Activated CD4-positive, alpha-beta T cell treated with anti-CD3 and anti-CD28 coated beads, Interleukin-2, amount 50 U/mL, for 48 hours (primary cell): Measurements from ENCODE around the gene NMT1.

Experiments used
- DNase-seq, 2 experiments: peaks; one replicate each; pipeline ENCODE4 v3.0.0-alpha.2; 2020

Gene NMT1

DNA sequence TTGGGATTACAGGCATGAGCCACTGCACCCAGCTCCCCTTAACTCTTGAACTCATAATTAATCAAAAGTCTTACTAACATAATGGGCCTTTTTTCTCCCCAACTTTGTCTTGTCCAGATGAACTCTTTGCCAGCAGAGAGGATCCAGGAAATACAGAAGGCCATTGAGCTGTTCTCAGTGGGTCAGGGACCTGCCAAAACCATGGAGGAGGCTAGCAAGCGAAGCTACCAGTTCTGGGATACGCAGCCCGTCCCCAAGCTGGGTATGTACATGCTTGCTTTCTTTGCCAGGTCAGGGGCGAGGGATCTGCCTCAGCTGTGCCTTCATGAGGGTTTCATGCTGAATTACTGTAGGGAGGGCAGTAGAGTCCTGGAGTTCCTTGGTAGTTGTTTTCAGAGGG is 25.3 kb downstream of the NMT1 start:
- DNase-seq = no peak

DNA sequence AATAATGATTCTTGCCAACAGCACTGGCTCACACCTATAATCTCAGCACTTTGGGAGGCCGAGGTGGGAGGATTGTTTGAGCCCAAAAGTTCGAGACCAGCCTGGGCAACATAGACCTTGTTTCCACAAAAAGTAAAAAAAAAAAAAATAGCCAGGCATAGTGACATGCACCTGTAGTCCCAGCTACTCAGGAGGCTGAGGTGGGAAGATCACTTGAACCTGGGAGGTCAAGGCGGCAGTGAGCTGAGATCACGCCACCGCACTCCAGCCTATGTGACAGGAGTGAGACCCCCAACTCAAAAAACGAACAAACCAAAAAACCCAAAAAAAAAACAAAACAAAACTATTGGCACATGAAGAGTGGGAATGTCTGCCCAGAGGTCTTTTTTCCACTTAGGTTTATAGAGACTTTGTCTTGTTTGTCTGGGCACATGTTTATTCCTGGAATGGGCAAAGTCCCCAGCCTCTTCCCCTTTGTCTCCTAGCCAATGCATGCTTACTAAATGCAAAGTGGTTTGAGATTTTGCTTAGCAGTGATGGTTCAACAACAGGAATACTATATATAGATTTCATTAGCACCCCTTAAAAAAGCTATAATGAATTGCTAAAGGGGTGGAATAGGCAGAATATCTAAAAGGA is 25.9 kb downstream of the NMT1 start:
- DNase-seq = no peak

DNA sequence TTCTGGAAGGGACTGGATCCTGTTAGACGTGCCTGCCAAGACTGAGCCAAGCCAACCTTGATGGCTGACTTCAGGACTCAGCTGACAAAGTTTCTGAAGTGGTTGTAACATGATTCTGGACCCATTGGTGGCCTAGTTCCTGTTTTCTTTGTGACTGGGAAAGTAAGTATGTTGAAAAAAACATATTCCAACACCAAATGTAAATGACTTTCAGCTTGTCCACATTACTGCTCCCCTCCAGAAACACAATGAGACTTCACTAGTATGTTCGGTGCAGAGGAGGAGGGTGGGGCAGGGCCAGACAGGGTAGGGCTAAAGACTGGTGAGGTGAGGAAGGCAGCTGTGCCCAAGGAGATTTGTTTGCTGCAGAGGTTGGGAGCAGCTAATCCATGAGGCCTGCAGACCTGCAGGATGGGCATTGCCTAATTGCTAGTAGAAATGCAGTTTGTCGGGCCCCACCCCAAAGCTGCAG is 26.4 kb downstream of the NMT1 start:
- no peak for DNase-seq

DNA sequence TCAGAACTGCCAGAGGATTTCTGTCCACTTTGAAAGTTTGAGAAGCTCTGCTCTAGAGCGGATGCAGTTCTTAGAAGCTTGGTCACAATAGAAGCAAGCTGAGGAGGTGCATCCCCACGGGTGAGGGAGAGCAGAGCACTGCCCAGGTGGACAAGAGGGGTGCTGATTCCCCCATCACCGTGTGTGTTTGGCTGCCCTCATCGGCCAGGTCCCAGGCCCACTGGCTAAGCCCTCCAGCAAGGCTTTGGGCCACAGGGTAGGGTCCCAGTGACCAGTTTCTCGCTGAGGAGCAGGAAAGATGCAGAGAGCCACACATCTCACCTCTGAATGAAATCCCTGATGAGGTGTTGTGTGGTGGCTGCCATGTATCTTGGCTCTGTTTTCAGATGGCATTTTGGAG is 26.9 kb downstream of the NMT1 start:
- DNase-seq = no peak

DNA sequence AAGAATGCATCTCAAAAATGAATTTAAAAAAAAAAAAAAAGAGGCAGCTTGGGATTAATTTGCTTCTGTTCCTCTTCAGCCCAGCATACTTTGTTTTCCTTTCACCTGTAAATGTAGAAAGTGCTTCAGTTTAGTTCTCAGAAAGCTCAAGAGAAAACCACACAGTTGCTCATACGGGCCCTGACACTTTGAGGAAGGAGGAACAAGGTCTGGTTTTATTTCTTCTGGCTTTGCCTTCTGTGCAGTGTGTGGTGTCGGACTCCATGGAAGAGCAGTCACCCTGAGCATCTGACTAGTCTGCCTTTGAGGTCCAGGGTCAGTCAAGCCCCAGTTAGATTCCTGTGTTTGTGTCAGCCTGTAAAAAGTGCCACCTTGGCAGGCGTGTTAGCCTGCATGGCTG is 27.6 kb downstream of the NMT1 start:
- DNase-seq = no peak

DNA sequence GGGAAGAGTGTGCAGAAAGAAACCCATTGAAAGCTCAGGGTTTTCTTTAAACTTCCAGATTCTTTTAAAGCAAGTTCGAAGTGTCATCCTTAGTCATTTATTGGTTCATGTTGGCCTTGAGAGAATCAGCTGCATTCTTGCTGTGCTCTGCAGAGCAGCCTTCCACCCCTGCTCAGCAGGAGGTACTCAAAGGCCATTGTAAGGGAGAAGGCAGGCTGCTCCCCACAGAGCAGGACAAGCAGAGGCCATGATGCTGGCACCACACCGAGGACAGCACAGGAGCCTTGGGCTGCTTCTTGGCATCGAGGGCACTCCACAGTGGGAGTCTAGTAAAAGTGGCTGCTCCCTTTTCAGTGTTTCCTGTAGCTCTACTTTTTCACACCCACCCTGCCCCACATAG is 29.6 kb downstream of the NMT1 start:
- DNase-seq = no peak

DNA sequence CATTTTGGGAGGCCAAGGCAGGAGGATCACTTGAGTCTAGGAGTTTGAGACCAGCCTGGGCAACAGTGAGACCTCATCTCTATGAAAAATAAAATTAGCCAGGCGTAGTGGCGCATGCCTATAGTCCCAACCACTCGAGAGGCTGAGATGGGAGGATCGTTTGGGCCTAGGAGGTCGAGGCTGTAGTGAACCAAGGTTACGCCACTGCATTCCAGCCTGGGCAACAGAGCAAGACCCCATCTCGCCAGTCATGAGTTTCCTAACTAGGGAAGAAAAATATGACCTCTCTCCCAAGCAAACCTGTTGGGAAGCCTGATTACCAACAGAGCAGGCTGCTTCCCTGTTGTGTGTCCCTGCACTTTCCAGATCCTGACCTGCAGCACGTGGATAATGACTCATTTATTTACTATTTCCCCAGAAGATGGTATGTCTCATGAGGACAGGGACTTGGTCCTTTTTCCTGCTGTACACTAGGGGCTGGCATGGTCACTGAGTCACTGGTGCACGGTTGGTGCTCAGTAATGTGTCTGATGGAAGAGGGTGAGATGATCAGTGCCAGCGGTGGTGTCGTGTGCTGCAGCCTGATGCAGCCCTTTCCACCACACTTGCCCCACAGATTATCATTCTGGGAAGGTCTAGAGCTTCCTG is 30.8 kb downstream of the NMT1 start:
- DNase-seq = no peak

DNA sequence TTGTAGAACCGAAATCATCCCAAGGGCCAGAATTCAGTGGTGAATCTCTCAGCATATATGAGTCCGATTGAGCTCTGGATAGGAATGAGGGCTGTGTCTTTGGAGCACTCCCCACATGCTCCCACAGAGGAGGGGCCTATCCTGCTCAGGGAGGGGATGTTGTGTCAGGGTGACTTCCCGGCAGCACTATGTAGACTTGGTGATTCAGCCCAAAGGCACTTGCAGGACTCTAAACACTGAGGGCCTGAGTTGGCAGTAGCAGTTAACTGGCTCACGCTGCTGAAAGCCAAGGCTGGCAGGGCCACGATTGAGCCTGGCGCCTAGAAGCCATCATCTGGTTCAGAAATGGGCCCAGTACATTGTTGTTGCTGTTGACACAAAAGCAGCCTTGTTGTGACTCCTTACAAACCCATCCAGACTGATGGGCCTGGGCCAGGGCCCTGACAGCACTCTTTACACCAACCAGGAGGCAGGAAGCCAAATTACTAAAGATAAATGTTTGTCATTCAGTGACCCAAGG is 31.9 kb downstream of the NMT1 start:
- no peak for DNase-seq

DNA sequence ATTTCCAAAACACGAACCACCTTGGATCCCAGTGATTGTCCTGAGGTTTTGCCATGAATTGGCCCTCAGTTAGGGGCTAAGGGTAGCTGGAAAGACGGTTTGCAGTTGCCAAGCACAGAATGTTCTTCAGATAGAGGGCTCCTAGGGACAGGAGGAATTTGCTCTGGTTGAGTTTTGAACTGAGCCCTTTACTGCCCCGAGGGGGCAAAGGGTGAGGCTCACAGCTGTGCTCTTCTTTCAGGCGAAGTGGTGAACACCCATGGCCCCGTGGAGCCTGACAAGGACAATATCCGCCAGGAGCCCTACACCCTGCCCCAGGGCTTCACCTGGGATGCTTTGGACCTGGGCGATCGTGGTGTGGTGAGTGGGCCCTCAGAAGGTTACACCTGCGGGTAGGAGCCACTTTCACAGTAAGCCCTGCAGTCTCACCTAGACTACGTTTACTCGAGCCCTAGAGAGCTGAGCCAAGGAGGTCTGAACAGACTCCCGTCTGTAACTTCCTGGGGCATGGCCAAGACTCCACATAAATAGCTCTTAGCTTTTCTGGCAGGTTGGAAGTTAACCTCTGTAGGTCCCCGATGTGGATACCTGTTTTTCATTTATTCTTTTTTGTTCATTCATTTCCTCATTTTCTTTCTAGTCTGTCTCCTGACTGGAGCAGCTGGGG is 32.5 kb downstream of the NMT1 start:
- DNase-seq = no peak

DNA sequence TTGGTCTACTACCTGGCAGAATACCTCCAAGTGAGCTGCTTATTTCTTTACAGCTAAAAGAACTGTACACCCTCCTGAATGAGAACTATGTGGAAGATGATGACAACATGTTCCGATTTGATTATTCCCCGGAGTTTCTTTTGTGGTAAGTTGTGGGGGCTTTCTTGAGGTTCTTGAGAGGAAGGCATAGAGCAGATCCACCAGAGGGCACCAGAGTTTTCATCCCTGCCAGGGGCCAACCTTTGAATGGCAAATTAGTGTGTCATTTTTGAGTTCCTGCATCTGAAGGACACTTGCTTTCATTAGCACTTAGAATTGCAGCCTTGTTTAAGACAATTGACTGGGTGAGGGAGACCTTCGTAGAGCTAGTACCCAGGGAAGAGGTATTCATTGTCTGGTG is 35.0 kb downstream of the NMT1 start:
- DNase-seq = no peak

DNA sequence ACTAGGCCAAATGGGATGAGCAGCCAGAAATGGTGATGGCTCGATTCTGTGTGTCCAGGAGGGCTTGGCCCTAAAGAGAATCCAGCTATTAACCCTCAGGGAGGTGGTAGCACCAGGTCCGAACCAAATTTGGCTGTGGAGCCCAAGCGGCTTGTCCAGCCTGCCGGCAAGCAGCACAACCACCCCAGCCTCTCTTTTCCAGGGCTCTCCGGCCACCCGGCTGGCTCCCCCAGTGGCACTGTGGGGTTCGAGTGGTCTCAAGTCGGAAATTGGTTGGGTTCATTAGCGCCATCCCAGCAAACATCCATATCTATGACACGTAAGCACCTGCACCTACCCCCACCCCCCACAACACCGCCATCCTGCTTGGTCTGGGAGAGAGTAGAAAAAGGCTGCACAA is 35.8 kb downstream of the NMT1 start:
- DNase-seq = no peak

DNA sequence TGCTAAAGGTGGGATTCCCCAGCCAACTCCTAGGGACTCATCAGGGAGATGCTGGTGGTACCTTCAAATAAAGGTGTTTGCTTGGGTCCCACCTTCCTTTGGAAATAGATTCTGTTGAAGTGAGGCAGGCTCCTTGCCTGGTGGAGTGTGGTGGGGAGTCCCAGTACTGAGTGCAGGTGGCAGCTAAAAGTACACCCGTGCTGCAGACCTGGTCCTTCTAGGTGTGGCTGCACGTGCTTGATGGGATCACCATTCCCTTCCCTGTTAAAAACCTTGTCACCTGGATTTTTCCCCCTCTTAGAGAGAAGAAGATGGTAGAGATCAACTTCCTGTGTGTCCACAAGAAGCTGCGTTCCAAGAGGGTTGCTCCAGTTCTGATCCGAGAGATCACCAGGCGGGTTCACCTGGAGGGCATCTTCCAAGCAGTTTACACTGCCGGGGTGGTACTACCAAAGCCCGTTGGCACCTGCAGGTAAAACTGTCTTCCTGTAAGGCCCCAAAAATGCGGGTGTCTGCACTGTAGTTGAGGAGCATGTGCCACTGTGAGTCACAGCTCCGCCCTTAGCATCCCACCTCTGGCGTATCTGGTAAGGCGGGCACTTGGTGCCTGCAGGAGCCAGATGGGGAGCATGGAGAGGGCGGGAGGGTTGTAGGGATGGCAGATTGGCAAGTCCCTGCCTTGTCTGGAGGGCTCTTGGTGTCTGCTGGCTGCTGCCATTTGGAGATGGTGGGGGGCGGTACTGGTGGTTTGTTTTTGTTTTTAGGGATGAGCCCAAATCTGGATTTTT is 37.2 kb downstream of the NMT1 start:
- DNase-seq = no peak

DNA sequence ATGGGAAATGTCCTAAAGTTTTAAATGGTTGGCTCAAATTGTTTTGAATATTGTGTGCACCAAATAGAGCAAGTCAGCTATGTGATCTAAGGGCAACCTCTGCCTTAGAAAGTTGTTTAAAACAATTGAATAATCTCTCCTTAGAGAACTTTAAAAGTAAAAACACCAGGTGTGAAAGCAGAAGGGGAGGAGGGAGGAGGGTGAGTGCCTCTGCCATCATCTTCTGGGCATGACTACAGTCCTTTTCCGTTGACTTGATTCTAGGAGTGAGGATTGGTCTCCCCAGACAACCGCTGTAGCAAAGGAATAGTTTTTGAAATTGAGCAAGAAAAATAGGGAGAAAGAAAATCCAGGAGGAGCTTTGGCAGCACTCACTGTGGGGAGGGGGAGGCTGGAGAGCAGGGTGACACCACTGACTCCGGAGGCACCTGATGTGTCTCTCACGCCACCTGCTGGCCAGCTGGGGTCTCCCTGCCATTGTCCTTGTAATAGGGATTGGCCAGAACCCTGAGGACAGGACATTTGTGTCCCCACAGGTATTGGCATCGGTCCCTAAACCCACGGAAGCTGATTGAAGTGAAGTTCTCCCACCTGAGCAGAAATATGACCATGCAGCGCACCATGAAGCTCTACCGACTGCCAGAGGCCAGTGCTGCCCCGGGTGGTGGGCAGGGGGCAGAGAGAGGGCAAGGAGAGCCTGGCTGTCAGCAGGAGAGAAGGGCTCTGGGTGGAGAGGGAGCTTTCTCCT is 37.9 kb downstream of the NMT1 start:
- DNase-seq = peak; percentile 83 to 86

DNA sequence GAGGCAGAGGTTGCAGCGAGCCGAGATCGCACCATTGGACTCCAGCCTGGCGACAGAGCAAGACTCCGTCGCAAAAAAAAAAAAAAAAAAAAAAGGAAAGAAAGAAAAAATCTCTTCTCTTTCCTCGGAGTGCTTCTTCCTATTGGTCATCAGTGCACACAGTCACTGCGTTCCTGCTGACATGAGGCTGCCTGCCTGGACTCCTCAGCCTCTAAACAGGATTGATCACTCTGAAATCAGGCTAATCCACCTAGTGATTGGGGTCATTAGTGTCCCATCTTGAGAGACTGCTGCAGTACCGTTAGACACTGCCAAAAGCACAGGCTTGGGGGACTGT is 40.4 kb downstream of the NMT1 start:
- DNase-seq = no peak

DNA sequence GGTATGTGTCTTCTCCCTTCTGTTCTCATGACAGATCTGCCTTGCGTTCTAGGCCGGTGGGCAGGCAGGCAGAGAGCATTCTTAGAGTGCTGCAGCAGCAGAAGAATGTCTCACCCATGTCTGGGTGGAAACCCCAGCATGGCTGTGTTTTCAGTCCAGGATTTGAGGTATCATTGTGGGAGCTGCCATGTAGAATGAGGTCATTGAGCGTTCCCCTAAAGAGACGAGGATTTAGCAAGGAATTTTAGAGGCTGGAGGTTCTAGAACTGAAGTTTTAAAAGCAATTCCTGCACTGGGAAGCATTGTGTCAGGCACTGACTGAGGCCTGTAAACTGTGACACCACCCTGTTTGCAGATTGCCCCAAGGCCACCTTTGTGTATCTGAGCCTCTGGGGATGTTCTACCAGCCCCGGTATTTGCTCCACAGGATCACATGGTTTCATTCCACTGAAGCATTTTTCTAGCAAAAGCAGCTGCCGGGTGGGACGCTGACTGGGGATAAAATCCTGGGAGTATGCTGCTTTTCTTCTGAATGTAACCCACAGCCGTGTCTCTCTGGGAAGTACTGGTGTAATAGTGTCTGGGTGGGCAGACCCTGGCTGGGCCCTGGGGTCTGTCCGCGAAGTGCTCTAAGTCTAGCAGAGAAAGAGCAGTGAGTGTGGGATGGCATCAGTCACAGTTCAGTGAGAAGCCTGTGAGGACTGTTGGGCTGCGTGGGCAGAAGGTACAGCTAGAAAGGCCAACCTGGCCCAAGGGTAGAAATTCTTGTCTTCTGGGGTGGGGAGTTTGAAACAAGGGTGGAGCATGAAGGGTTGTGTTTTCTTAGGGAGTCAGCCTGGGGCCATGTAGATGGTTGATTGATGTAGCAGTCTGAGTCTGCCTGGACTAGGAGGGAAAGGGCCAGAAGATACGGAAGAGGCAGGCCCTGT is 41.0 kb downstream of the NMT1 start:
- DNase-seq = no peak

DNA sequence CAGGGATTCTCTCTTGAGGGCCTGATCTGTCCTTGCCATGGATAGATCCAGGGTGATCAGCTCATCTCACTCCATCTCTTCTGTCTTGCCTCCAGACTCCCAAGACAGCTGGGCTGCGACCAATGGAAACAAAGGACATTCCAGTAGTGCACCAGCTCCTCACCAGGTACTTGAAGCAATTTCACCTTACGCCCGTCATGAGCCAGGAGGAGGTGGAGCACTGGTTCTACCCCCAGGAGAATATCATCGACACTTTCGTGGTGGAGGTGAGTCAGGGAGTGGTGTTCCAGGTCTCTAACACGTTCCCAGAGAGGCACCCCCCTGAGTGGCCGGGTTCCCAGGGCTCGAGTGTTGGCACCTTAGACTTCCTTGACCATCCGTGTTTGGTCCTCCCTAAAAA is 41.7 kb downstream of the NMT1 start:
- DNase-seq = no peak

DNA sequence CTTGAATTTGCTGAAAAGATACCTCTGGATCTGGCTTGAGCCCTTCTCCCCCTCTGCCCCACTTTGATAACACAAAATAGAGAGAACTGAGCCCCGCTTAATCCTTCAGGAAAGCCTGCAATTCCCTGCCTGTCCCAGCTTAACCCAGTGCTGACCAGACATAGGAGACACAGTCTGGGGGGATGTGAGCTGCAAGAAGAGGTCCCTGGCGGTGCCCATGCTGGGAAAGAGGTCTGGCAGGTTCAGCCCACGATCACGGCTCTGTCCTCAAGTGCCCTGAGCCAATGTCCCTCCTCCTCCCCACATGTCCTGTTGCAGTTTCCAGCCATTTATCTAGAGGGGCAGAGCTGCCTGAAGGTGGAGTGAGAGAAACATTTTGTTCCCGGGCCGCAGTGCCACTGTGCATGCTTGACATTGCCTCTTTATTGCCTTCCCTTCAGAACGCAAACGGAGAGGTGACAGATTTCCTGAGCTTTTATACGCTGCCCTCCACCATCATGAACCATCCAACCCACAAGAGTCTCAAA is 42.2 kb downstream of the NMT1 start:
- no peak for DNase-seq

DNA sequence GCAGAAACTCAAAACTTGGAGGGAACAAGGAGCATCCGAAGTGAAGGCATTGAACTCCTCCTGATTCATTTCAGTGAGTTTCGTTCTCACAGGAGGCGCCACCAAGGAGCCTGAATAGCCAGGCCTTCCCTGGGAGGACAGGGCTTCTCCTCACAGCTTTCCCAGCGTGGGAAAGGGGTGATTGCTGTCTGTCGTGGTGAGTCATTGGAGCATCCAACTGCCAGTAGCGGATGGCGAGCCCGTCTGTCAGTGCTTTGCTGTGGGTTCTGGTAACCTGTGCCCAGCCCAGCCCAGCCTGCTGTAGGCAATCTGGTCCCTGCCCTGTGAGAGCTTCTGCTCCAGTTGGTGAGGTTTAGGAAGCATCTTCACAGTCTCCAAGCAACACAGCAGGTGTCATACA is 42.9 kb downstream of the NMT1 start:
- no peak for DNase-seq

DNA sequence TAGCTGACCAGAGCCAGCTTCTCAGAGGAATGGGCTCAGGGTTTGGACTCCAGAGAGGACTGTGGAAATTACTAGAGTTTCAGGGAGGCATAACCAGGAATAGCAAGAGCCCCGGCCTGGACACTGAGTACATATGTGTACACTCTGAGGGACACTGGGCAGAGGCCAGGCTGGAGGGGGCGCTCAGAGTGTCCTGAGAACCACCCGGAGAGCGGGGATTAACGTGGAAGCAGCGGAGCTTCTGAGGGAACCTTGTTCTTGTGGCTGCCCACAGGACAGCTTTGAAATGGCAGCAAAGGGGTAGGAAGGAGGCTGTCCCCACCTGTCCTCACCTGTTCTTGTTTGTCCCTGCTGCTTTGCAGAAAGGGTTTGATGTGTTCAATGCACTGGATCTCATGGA is 43.4 kb downstream of the NMT1 start:
- DNase-seq = no peak

DNA sequence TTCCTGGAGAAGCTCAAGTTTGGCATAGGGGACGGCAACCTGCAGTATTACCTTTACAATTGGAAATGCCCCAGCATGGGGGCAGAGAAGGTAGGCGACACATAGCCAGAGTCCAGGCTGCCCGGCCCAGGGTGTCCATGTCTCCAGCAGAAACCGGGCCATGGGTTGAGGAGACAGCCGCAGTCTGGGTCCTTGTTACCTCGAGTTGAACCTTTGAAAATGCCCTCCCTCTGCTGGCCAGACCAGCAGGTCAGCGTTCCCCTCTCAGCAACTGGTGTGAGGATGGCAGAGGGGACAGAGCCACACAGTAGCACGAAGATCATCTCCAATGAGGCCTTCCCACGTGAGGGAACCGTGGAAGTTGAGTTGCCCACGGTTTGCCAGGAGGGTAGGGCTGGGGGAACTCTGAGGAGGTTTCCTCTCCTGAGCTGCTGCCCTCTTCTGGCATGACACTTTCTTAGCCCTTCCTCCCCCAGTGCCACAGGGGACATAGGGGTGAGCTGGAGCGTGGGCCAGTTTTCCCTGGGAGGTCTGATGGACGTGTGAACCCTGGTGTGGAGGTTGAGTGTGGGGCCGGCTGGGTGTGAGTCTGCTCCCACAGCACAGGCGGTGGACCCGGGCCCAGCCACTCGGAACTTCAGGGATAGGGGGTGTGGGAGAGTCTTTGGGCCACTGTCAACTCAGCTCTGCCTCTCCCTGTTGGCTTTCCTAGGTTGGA is 43.9 kb downstream of the NMT1 start:
- DNase-seq = no peak

DNA sequence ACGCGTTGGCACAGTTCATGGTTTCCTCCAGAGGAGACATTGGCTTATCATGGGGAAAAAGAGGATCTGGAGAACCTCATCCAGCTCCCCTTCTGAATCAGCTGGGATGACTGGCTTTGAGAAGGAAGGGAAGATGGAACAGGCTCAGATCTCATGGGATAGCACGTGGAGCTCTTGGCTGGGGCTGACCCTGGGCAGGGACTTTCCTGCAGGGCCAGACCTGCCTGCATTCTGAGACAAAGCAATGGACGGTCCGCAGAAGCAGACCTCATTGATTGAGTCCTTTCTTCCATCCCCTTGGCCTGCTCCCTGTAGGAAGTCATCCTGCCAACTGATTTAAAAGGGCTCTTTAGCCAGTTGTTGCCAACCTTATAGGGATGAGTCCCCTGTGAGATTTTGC is 45.0 kb downstream of the NMT1 start:
- no peak for DNase-seq
